Heart left ventricle (tissue), 16 donors: Measurements from ENCODE around the gene KIF1A. TPM values are rescaled to one million over a fixed set of nuclear protein-coding genes. Genes with fewer than 3 reads are reported as not detected.

ENCODE experiments used
- ATAC-seq, 4 donors: fragments of 200-7000 bp; cut with Tn5 transposase; one replicate each; pipeline ENCODE4 v1.9.1; 2020 to 2022; ENCODE audit warnings: moderate library complexity in 4 of 4, mild to moderate bottlenecking in 3 of 4, moderate number of reproducible peaks in 1 of 4
- DNase-seq, 5 donors: peaks; one replicate each; pipeline ENCODE4 v3.0.0-alpha.2; 2020
- H3K27ac ChIP-seq, 12 donors: fragments of 200-600 bp; sonication (generic) in 4 of 12; one replicate each; pipeline versions ENCODE4 v1.5.0 to v1.8.0; 2016 to 2022; ENCODE audit warnings: mild to moderate bottlenecking in 2 of 12
- H3K27me3 ChIP-seq, 9 donors: fragments of 200-600 bp; sonication (generic) in 2 of 9; one replicate each; pipeline versions ENCODE4 v1.5.1 to v1.8.0; 2016 to 2022; ENCODE audit warnings: mild to moderate bottlenecking in 3 of 9
- H3K36me3 ChIP-seq, 9 donors: fragments of 200-600 bp; sonication (generic) in 2 of 9; one replicate each; pipeline versions ENCODE4 v1.5.0 to v1.8.0; 2018 to 2022; ENCODE audit warnings: mild to moderate bottlenecking in 2 of 9
- H3K4me1 ChIP-seq, 12 donors: fragments of 200-600 bp; sonication (generic) in 4 of 12; one replicate each; pipeline versions ENCODE4 v1.5.0 to v1.8.0; 2016 to 2022; ENCODE audit warnings: mild to moderate bottlenecking in 3 of 12
- H3K4me3 ChIP-seq, 12 donors: fragments of 200-600 bp; sonication (generic) in 4 of 12; one replicate each; pipeline versions ENCODE4 v1.5.0 to v1.8.0; 2017 to 2022; ENCODE audit warnings: mild to moderate bottlenecking in 9 of 12, moderate library complexity in 4 of 12
- H3K9me3 ChIP-seq, 12 donors: fragments of 200-600 bp; sonication (generic) in 4 of 12; one replicate each; pipeline versions ENCODE4 v1.5.0 to v1.8.0; 2016 to 2022; ENCODE audit warnings: mild to moderate bottlenecking in 1 of 12
- POLR2A ChIP-seq, 2 donors: fragments of 450-650 bp; IDR thresholded peaks; one replicate each; pipeline ENCODE4 v1.6.1; 2017; ENCODE audit warnings: antibody characterized with exemption in 2 of 2, mild to moderate bottlenecking in 2 of 2, moderate library complexity in 2 of 2
- WGBS, 4 donors: extraction: QIAGEN DNeasy Blood & Tissue Kit in 2 of 4; methylation state at CpG; one replicate each; pipeline versions ENCODE4 v1.1.5 to v1.1.7; 2013 to 2018; 5-methylcytosine and 5-hydroxymethylcytosine counted together
- intact Hi-C, 10 donors: fragments of 100-400 bp; cut with DNase I; formaldehyde crosslinking; loops; one replicate each; pipeline versions ENCODE4 v1.11.1 to v1.14.2; 2022
- polyA plus RNA-seq, 2 donors: library from polyadenylated mRNA; stranded (reverse); fragments of 200-250 nt; gene quantifications; one replicate each; pipeline ENCODE4 v1.2.3, GENCODE V29; 2013
- total RNA-seq, 9 donors: library from RNA; depleted of rRNA in 2 of 9; stranded (reverse); fragments of >200 nt in 2 of 9; fragmentation: NEBNext Ultra II Directional in 3 of 9; extraction: Animal tissue kit (Norgen Biotek cat#: 25700) in 3 of 9; gene quantifications; one replicate each; pipeline versions ENCODE4 v1.1.0 to v1.2.4, GENCODE V29; 2016 to 2023
- TF ChIP-seq, protein P1 (sequence below), 12 donors: fragments of 200-600 bp; sonication (generic) in 4 of 12; IDR thresholded peaks; one replicate each; pipeline versions ENCODE4 v1.5.0 to v1.8.0; 2018 to 2022; ENCODE audit warnings: antibody characterized with exemption in 12 of 12, mild to moderate bottlenecking in 5 of 12
- donor health status: ischemic (EF 13 %, LVEDD 7.1; RV severe dilation, severe dysfunction).
- donor health status: healthy with polysubstance abuse.
- donor health status: DM: no; HTN: yes; CAD: no.
- donor health status: DM: no; HTN: no; CAD: no.
- donor health status: ischemic (EF 25% LVEDD 6.9; RV normal size, moderate dysfunction).
- donor health status: ischemic (EF 25% LVEDD 5.7; RV mildly dilated, moderate dysfunction).
- donor health status: healthy.
- donor health status: DM: yes; HTN: yes; CAD: no.
- donor health status: ischemic (EF 35%, LVEDD 5.7; RV mildly dilated, moderate dysfunction).
- donor health status: nonischemic (EF 11% LVEDD 7.7; RV severe dilation, severe dysfunction).
- donor health status: DM: yes; HTN: yes; CAD: no.
- donor health status: PGD.
- donor health status: ischemic (EF 29% LVEDD 5.4; RV normal size, mild dysfunction).
- donor health status: nonischemic (EF 23%, LVEDD 6.1; RV moderate dilation, normal function).

Gene KIF1A
- total and polyA plus RNA-seq, 11 donors, result 0.76 to 25.8 (median 2.7) TPM

DNA sequence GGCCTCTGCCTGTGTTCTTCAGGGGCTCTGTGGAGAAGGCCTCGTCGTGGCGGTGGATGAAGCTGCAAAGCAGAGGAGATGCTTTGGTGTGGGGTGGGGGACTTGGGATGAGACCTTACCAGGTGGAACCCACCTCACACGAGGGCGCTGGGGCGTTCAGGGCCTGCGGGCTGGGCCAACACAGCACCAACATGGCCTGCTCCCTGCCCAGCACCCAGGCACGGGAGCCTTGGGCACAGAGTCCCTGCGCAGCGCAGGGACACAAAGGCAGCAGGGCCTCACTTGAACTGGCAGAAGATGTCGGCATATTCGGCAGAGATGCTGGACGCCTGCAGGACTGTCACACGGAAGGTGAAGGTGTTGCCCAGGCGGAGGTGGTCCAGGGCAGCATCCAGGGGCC is 74.6 kb downstream of the KIF1A start:
- 91 to 97% (median 93%) methylated on average over 7 to 15 of the region's 15 CpGs for WGBS, 4 donors
- ATAC-seq, result no peak

GRCh38 chr2:240742602-240743095 is 77.4 kb downstream of the KIF1A start:
- no peak overlapping the region for H3K27ac ChIP-seq
- no peak for ATAC-seq
- intact Hi-C loops, result no loop called here
- no peaks in the 10 kb centered on the region for H3K4me1 ChIP-seq
- H3K27me3 ChIP-seq, result no peaks in the 10 kb centered on the region
- 79 to 87% (median 83%) methylated on average over 12 to 13 of the region's 13 CpGs for WGBS, 4 donors
- no peak overlapping the region for H3K4me3 ChIP-seq
- no peaks in the 10 kb centered on the region for H3K9me3 ChIP-seq
- H3K36me3 ChIP-seq, result no peaks in the 10 kb centered on the region
- no peak for DNase-seq
- TF ChIP-seq, protein P1, sequence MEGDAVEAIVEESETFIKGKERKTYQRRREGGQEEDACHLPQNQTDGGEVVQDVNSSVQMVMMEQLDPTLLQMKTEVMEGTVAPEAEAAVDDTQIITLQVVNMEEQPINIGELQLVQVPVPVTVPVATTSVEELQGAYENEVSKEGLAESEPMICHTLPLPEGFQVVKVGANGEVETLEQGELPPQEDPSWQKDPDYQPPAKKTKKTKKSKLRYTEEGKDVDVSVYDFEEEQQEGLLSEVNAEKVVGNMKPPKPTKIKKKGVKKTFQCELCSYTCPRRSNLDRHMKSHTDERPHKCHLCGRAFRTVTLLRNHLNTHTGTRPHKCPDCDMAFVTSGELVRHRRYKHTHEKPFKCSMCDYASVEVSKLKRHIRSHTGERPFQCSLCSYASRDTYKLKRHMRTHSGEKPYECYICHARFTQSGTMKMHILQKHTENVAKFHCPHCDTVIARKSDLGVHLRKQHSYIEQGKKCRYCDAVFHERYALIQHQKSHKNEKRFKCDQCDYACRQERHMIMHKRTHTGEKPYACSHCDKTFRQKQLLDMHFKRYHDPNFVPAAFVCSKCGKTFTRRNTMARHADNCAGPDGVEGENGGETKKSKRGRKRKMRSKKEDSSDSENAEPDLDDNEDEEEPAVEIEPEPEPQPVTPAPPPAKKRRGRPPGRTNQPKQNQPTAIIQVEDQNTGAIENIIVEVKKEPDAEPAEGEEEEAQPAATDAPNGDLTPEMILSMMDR (IDR thresholded peaks at IDR 0.05), result no peak
- TF ChIP-seq POLR2A (IDR thresholded peaks at IDR 0.05), result no peak

More for the DNA sequence above, 74.6 kb downstream of the KIF1A start:
- no peaks in the 10 kb centered on the region for H3K4me1 ChIP-seq
- DNase-seq, result no peak
- H3K36me3 ChIP-seq, result no peaks in the 10 kb centered on the region
- H3K27me3 ChIP-seq, result peaks cover 0 to 4% (median 0%) of the 10 kb centered on the region in 9 donors
- intact Hi-C loops, result no loop called here
- H3K4me3 ChIP-seq, result no peak overlapping the region
- no peaks in the 10 kb centered on the region for H3K9me3 ChIP-seq
- no peak overlapping the region for H3K27ac ChIP-seq
- TF ChIP-seq, protein P1 (IDR thresholded peaks at IDR 0.05), result no peak
- TF ChIP-seq POLR2A (IDR thresholded peaks at IDR 0.05), result no peak

DNA sequence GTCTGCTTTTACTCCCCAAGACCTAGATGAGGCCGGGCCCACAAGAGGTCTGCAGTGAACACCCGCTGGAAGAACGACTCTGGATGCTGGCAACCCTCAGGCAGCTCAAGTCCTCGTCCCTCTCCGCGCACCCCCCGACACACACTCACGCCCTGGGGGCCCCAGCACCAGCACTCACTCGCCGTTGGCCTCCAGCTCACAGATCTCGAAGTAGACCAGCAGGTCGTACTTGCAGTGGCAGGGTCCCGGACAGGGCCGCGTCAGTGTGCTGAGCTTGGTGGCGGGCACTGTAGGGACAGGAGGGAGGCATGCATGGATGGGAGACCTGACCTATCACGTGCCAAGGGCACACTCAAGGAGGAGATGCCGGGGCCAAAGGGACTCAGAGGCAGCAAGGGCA is 78.9 kb downstream of the KIF1A start:
- Histone ChIP-seq H3K4me1 (no peaks in the 10 kb centered on the region), H3K9me3 (no peaks in the 10 kb centered on the region), H3K27ac (no peak overlapping the region), H3K4me3 (no peak overlapping the region), H3K27me3 (peaks cover 0 to 6% (median 0%) of the 10 kb centered on the region in 9 donors), H3K36me3 (no peaks in the 10 kb centered on the region)
- TF ChIP-seq, protein P1 (IDR thresholded peaks at IDR 0.05), result no peak
- TF ChIP-seq POLR2A (IDR thresholded peaks at IDR 0.05), result no peak
- intact Hi-C loops, result no loop called here
- no peak for ATAC-seq
- DNase-seq, result no peak
- 74 to 89% (median 83%) methylated on average over 11 to 18 of the region's 18 CpGs for WGBS, 4 donors

DNA sequence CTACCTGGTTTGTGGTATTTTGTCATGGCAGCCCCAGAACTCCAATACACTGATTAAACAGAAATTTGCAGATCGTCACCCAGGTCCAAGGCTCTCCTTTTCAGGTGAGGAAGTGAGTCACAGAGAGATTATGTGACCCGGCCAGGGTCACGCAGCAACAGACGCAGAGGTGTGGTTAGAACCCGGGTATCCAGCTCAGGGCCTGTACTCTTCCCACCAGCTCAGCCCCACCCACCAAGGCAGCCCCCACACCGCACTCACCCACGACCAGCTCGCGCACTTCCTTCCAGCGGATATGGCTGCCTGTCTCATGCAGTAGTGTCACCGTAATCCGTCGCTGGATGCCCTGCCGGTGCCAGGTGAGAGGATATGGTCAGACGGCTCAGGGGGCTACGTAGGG is 80.2 kb downstream of the KIF1A start:
- TF ChIP-seq, protein P1 (IDR thresholded peaks at IDR 0.05), result no peak
- TF ChIP-seq POLR2A (IDR thresholded peaks at IDR 0.05), result no peak
- DNase-seq, result no peak
- Histone ChIP-seq H3K4me3 (no peak overlapping the region), H3K4me1 (no peaks in the 10 kb centered on the region), H3K36me3 (no peaks in the 10 kb centered on the region), H3K9me3 (no peaks in the 10 kb centered on the region), H3K27me3 (peaks cover 0 to 6% (median 0%) of the 10 kb centered on the region in 9 donors), H3K27ac (no peak overlapping the region)
- no peak for ATAC-seq
- intact Hi-C loops, result no loop called here
- 76 to 81% (median 77%) methylated on average over 16 of the region's 16 CpGs for WGBS, 4 donors
